ENCODE measurements around the gene NDUFS2.

GRCh38 chr1:161187311-161187710, 14.9 kb upstream of the NDUFS2 start:
- TF ChIP-seq FOXA1 (IDR thresholded peaks at IDR 0.05; ENCODE audit: borderline replicate concordance) (no peak), EZH2 (IDR thresholded peaks at IDR 0.05; ENCODE audit: borderline replicate concordance, low read depth, low read length) (no peak), EP300 (IDR thresholded peaks at IDR 0.05; ENCODE audit: low read length) (no peak), CTCF (IDR thresholded peaks at IDR 0.05 in 2 of 3, conservative IDR thresholded peaks at IDR 0.05 in 1 of 3; ENCODE audit: insufficient read depth in 2 of 3, low read depth in 1 of 3, low read length in 3 of 3) (no peak), PCBP2 (IDR thresholded peaks at IDR 0.05; ENCODE audit: low read depth, low read length, poor library complexity, severe bottlenecking) (no peak), NR0B1 (IDR thresholded peaks at IDR 0.05; ENCODE audit: partially characterized antibody) (no peak), ZNF76 (CRISPR knock-in tag; IDR thresholded peaks at IDR 0.05; ENCODE audit: borderline replicate concordance) (no peak), MEF2A (IDR thresholded peaks at IDR 0.05; ENCODE audit: control insufficient read depth, low read depth, low read length) (no peak)
